SH-SY5Y (cell line): ENCODE results near the gene MFSD2A.

Experiments used
- GATA2 ChIP-seq: IDR thresholded peaks from 2 replicates; pipeline ENCODE4 v1.6.1; 2011; ENCODE audit warnings: mild to moderate bottlenecking, low read depth, low read length
- GATA3 ChIP-seq: IDR thresholded peaks from 2 replicates; pipeline ENCODE4 v1.6.1; 2011; ENCODE audit warnings: low read depth, mild to moderate bottlenecking, low read length, moderate library complexity

- TF ChIP-seq GATA3 (no peak), GATA2 (no peak)
Observed at GRCh38 chr1:39919545-39919944, 35.4 kb upstream of the MFSD2A start.
